ENCODE results near the gene DUSP2. TPM values are rescaled to one million over a fixed set of nuclear protein-coding genes. Genes with fewer than 3 reads are reported as not detected.
A peak's percentile ranks its signal among the peaks of the same experiment; 100 is the strongest.

Gene DUSP2
- total and polyA plus RNA-seq, 10 of the 15 experiments (the other 5 are each of a cell fraction or from before 2014, with no cell fraction given) = 9.7 to 212 (median 57.2) TPM

DNA sequence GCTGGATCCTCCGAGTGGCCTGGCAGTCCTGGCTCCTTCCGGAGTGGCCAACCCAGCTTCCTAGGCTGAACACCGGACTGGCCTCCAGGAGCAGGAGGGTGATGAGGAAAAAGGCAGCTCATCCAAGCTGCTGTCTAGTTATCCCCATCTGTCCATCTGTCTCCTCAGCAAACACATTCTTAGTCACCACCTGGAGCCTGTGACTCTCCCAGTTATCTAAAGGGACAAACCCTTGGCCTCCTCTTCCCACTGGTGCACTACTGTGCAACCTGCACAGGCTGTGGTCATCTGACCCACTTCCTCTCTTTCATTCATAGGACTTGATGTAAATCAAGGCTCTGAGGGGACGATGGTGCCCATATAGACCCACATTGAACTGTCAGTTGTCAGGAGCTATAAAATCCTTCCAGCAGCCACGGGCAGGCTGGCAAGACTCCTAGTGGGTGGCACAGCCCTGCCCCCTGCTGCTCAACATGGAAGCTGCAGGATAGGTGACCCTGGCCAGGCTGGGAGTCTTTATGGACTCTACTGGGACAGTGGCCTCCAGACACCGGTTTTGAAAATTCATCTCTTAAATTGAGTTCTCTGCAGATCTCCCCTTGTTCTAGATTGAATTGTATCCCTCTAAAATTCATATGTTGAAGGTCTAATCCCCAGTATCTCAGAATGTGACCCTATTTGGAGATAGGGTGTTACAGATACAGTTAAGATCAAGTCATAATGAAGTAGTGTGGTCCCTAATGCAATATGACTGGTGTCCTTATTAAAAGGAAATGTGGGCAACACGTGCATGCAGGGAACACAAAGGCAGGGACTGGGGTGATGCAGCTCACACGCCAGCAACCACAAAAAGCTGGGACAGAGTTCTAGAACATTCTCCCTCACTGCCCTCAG is 29.3 kb upstream of the DUSP2 start (continued):
- TF ChIP-seq, protein P1, sequence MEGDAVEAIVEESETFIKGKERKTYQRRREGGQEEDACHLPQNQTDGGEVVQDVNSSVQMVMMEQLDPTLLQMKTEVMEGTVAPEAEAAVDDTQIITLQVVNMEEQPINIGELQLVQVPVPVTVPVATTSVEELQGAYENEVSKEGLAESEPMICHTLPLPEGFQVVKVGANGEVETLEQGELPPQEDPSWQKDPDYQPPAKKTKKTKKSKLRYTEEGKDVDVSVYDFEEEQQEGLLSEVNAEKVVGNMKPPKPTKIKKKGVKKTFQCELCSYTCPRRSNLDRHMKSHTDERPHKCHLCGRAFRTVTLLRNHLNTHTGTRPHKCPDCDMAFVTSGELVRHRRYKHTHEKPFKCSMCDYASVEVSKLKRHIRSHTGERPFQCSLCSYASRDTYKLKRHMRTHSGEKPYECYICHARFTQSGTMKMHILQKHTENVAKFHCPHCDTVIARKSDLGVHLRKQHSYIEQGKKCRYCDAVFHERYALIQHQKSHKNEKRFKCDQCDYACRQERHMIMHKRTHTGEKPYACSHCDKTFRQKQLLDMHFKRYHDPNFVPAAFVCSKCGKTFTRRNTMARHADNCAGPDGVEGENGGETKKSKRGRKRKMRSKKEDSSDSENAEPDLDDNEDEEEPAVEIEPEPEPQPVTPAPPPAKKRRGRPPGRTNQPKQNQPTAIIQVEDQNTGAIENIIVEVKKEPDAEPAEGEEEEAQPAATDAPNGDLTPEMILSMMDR (IDR thresholded peaks at IDR 0.05 in 2 of 3, conservative IDR thresholded peaks at IDR 0.05 in 1 of 3; ENCODE audit: control insufficient read depth in 2 of 3, extremely low read depth in 1 of 3, insufficient read depth in 1 of 3, low read depth in 3 of 3, low read length in 3 of 3) = peak; percentile 94 to 97 (median 96)
- TF ChIP-seq, protein P2, sequence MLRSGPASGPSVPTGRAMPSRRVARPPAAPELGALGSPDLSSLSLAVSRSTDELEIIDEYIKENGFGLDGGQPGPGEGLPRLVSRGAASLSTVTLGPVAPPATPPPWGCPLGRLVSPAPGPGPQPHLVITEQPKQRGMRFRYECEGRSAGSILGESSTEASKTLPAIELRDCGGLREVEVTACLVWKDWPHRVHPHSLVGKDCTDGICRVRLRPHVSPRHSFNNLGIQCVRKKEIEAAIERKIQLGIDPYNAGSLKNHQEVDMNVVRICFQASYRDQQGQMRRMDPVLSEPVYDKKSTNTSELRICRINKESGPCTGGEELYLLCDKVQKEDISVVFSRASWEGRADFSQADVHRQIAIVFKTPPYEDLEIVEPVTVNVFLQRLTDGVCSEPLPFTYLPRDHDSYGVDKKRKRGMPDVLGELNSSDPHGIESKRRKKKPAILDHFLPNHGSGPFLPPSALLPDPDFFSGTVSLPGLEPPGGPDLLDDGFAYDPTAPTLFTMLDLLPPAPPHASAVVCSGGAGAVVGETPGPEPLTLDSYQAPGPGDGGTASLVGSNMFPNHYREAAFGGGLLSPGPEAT (IDR thresholded peaks at IDR 0.05; ENCODE audit: low read depth) = peak; percentile 55; the same call in 1 of the 2 replicates
- TF ChIP-seq, protein P3, sequence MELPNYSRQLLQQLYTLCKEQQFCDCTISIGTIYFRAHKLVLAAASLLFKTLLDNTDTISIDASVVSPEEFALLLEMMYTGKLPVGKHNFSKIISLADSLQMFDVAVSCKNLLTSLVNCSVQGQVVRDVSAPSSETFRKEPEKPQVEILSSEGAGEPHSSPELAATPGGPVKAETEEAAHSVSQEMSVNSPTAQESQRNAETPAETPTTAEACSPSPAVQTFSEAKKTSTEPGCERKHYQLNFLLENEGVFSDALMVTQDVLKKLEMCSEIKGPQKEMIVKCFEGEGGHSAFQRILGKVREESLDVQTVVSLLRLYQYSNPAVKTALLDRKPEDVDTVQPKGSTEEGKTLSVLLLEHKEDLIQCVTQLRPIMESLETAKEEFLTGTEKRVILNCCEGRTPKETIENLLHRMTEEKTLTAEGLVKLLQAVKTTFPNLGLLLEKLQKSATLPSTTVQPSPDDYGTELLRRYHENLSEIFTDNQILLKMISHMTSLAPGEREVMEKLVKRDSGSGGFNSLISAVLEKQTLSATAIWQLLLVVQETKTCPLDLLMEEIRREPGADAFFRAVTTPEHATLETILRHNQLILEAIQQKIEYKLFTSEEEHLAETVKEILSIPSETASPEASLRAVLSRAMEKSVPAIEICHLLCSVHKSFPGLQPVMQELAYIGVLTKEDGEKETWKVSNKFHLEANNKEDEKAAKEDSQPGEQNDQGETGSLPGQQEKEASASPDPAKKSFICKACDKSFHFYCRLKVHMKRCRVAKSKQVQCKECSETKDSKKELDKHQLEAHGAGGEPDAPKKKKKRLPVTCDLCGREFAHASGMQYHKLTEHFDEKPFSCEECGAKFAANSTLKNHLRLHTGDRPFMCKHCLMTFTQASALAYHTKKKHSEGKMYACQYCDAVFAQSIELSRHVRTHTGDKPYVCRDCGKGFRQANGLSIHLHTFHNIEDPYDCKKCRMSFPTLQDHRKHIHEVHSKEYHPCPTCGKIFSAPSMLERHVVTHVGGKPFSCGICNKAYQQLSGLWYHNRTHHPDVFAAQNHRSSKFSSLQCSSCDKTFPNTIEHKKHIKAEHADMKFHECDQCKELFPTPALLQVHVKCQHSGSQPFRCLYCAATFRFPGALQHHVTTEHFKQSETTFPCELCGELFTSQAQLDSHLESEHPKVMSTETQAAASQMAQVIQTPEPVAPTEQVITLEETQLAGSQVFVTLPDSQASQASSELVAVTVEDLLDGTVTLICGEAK (IDR thresholded peaks at IDR 0.05; ENCODE audit: borderline replicate concordance) = no peak
- TF ChIP-seq CHD2 (IDR thresholded peaks at IDR 0.05; ENCODE audit: borderline replicate concordance, low read depth, low read length) = no peak; the same call in 1 of the 2 replicates
- no peak for TF ChIP-seq JUND (IDR thresholded peaks at IDR 0.05; ENCODE audit: low read depth, low read length)
- peak; percentile 70; the same call in 1 of the 2 replicates for TF ChIP-seq SMARCA5 (IDR thresholded peaks at IDR 0.05)
- TF ChIP-seq, protein P4, sequence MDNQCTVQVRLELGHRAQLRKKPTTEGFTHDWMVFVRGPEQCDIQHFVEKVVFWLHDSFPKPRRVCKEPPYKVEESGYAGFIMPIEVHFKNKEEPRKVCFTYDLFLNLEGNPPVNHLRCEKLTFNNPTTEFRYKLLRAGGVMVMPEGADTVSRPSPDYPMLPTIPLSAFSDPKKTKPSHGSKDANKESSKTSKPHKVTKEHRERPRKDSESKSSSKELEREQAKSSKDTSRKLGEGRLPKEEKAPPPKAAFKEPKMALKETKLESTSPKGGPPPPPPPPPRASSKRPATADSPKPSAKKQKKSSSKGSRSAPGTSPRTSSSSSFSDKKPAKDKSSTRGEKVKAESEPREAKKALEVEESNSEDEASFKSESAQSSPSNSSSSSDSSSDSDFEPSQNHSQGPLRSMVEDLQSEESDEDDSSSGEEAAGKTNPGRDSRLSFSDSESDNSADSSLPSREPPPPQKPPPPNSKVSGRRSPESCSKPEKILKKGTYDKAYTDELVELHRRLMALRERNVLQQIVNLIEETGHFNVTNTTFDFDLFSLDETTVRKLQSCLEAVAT (IDR thresholded peaks at IDR 0.05) = peak; percentile 38; the same call in 1 of the 2 replicates
- 0 out of 2 replicates have a peak, but pooled peaks have one; percentile 10 for TF ChIP-seq DPF2 (IDR thresholded peaks at IDR 0.05)

Data from GM12878 (cell line).